HL-60/S4 treated with phorbol 12-myristate 13-acetate at 8.2 ng/mL for 4 days and 3 days (cell line): ENCODE data around the gene PUS3.
"Not testable (repeated sequence)": the region's sequence is repeated elsewhere in the genome, so short reads cannot be mapped to it uniquely, and the experiment has no call there.

ENCODE experiments used
- in situ Hi-C: fragments of 300-500 bp; cut with MboI; formaldehyde crosslinking; loops from 2 replicates; pipeline ENCODE4 v1.15.0; 2022; ENCODE audit warnings: low sequenced_read_pairs

PUS3 gene

GRCh38 chr11:125873881-125874555, 29.0 kb downstream of the PUS3 start:
- in situ Hi-C loops, result no loop called here

- in situ Hi-C loops, result no loop called here
These were observed 30.9 kb downstream of the PUS3 start for GRCh38 chr11:125872138-125872491.

GRCh38 chr11:125871391-125872137, 31.4 kb downstream of the PUS3 start:
- in situ Hi-C loops, result no loop called here

- in situ Hi-C loops, result no loop called here
These were observed 33.5 kb downstream of the PUS3 start for GRCh38 chr11:125869521-125869920.

DNA sequence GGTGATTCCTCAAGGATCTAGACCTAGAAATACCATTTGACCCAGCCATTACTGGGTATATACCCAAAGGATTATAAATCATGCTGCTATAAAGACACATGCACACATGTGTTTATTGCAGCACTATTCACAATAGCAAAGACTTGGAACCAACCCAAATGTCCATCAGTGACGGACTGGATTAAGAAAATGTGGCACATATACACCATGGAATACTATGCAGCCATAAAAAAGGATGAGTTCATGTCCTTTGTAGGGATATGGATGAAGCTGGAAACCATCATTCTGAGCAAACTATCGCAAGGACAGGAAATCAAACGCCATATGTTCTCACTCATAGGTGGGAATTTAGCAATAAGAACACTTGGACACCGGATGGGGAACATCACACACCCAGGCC, 37.7 kb downstream of the PUS3 start:
- in situ Hi-C loops, result not testable (repeated sequence)

DNA sequence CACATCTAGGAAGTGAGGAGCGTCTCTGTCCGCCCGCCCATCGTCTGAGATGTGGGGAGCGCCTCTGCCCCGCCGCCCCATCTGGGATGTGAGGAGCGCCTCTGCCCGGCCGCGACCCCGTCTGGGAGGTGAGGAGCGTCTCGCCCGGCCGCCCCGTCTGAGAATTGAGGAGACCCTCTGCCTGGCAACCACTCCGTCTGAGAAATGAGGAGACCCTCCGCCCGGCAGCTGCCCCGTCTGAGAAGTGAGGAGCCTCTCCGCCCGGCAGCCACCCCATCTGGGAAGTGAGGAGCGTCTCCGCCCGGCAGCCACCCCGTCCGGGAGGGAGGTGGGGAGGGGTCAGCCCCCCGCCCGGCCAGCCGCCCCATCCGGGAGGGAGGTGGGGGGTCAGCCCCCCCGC, 40.2 kb downstream of the PUS3 start:
- in situ Hi-C loops, result not testable (repeated sequence)

GRCh38 chr11:125857670-125858069, 45.3 kb downstream of the PUS3 start:
- in situ Hi-C loops, result not testable (repeated sequence)

DNA sequence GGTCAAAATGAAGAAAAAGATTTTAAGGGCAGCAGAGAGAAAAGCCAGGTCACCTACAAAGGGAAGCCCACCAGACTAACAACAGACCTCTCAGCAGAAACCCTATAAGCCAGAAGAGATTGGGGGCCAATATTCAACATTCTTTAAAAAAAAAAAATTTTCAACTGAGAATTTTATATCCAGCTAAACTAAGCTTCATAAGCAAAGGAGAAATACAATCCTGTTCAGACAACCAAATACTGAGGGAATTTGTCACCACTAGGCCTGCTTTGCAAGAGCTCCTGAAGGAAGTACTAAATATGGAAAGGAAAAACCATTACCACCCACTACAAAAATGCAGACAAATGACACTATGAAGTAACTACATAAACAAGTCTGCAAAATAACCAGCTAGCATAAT, 56.8 kb downstream of the PUS3 start:
- in situ Hi-C loops, result no loop called here
